NCI-H1436 treated with DMSO at 0.1 percent for 48 hours (cell line): ENCODE results near the gene KRTAP4-9.
"Not testable (repeated sequence)": the region's sequence is repeated elsewhere in the genome, so short reads cannot be mapped to it uniquely, and the experiment has no call there.

ENCODE experiments used
- DNase-seq: peaks from one replicate; lab custom pipeline; 2025; lab: John Stamatoyannopoulos, UW

The KRTAP4-9 gene

GRCh38 chr17:41105347-41105746, at the start of gene KRTAP4-9:
TSS of gene KRTAP4-9 (plus strand) at chr17:41105389. CDS start at chr17:41105389, 0 bp downstream.
- DNase-seq, result not testable (repeated sequence)

GRCh38 chr17:41057547-41057946, 47.6 kb upstream of the KRTAP4-9 start:
- DNase-seq, result no peak

- no peak for DNase-seq
These were observed 46.4 kb upstream of the KRTAP4-9 start for GRCh38 chr17:41058741-41059140.

DNA sequence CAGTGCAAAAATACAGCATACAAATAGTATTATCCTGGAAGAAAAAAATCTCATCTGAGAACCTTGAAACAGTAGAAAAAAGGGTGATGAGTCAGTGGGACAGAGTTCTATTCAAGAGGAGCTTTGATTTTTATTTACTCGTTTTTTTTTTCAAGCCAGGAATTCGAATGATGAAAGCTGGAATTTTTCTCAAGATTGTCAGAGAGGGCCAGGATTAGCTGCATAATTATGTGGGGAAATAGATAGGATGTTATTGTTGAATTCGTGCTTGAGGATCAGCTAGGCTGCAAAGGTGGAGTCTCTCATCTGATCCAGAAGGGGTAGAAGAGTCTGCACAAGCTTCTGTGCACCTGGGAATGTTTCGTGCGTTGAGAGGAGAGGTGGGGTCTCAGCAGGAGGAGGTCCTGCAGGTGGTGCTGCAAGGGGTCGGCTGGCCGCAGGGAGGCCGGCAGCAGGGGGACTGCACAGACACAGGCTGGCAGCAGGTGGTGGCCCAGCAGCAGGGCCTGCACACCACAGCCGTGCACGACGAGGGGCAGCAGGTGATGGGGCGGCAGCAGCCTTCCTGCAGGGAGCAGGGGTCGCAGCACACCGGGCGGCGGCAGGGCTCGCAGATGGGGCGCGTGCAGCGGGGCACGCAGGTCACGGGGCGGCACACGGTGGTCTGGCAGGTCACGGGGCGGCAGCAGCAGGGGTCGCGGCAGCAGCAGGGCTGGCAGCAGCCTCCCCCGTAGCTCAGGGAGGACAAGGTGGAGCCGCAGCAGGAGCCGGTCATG, 45.7 kb upstream of the KRTAP4-9 start:
- DNase-seq, result not testable (repeated sequence)

DNA sequence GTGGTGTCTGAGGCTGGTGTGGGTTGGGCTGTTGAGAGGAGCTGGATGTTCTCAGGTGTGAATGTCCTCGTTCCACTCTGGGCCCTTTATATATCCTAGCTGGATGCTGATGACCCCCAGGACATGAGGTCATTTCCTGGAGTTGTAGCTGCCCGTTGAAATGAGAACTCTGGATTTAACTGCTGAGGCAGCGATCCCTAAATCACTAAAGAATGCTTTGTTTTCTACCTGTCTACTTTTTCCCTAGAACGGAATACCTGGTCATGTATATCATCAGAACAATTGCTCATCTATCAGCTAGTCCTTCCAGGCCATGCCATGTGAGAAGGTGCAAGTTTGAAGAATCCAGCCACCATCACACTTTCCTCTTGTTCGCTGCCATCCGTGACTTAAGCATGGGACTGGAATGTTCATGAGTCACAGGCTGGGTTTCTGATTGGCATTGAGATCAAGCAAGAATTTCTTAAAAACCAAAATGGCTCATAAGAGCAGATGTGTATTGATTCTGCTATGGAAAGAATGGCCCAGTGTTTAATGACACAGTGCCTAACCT, 45.1 kb upstream of the KRTAP4-9 start, which contains the start of gene KRTAP2-3:
KRTAP2-3 (minus strand) TSS at position 63 of the 553 bp plus-strand sequence. CDS start 64 bp downstream, outside the sequence.
- no peak for DNase-seq

DNA sequence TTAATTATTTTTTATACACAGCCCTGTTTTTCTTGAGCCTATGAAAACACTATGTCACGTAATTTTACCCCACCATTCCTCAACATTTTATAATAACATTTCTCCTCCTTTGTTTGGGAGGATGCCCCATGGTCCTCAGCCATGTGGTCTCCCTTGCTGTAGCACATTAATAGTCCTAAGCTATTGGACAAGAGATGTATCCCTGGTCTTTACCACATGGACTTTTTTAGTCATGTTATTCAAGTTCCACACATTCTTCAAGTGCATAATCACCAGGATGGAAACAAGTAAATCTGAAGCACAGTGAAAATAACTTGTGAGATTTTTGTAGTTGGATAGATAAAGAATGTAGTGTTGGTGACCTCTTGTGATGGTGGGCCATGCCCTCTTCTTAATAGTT, 43.2 kb upstream of the KRTAP4-9 start:
- DNase-seq, result no peak

- DNase-seq, result no peak
These were observed 41.7 kb upstream of the KRTAP4-9 start for GRCh38 chr17:41063449-41063848.

GRCh38 chr17:41064301-41064700, 40.9 kb upstream of the KRTAP4-9 start:
- no peak for DNase-seq

DNA sequence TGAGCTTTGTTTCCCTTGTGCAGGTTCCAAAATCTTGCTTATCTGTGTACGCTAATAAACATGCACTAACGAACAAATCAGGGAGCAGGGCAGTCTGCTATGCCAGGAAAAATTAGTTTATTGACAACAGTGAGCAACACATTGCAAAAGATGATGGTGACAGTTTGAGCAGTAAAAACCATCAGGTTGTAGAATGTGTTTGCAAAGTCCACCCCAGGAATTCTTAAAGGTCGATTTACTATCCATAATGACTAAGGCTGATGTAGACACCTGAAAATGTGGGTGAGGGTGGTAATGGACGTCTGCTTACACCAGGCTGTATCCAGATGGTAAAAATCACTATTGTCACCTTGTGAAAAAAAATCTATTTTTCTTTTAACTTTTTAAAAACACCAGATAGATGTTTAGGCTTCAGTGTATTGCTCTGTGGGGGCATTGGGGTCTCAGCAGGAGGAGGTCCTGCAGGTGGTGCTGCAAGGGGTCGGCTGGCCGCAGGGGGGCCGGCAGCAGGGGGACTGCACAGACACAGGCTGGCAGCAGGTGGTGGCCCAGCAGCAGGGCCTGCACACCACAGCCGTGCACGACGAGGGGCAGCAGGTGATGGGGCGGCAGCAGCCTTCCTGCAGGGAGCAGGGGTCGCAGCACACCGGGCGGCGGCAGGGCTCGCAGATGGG, 40.0 kb upstream of the KRTAP4-9 start:
- not testable (repeated sequence) for DNase-seq

DNA sequence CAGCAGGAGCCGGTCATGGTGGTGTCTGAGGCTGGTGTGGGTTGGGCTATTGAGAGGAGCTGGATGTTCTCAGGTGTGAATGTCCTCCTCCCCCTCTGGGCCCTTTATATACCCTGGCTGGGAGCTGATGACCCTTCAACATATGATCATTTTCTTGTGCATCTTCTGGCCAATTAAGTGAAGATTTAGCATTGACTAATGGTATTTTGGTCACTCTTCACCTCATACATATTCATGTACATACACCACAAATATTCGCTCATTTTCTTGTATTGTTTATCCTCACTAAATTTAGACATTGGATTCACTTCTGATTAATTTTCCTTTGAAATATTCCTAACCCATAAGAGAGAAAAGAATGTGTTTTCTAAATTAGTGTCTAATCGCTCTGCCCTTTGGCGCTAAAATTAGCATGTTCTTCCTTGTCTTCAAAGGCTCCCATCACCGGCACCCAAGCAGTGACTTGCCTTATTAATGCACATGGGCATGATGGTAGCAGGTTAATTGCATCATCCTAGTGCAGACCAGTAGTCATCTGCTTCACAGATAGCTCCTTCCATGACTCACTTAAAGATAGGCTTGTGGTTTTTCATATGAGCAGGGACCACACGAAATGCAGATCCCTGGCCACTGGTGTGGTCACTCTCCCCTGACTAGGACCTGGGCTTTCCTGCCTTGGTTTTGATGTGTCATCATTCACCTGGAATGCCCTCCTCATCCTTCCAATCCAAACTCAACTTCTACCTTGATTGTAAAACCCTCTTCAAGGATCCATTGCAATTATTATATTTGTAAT, 39.2 kb upstream of the KRTAP4-9 start, which contains the start of gene KRTAP2-4:
KRTAP2-4 (minus strand) TSS at position 51 of the 796 bp plus-strand sequence; CDS start at position 17, 34 bp downstream.
- DNase-seq, result no peak

GRCh38 chr17:41067281-41067680, 37.9 kb upstream of the KRTAP4-9 start:
- no peak for DNase-seq

DNA sequence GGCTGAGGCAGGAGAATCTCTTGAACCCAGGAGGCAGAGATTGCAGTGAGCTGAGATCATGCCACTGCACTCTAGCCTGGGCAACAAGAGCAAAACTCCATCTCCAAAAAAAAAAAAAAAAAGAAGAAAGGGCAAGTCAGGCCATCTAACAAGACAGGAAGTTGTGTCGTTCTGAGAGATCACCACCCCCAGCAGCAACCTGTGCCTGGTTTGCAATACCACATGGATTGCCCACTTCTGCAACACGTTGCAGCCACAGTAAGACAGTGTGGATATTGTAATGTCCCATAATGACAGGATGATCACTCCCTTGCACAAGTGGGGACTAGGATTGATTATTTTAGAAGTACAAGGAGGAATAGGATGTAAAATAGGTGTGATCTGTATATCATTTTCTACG, 36.2 kb upstream of the KRTAP4-9 start:
- DNase-seq, result no peak

DNA sequence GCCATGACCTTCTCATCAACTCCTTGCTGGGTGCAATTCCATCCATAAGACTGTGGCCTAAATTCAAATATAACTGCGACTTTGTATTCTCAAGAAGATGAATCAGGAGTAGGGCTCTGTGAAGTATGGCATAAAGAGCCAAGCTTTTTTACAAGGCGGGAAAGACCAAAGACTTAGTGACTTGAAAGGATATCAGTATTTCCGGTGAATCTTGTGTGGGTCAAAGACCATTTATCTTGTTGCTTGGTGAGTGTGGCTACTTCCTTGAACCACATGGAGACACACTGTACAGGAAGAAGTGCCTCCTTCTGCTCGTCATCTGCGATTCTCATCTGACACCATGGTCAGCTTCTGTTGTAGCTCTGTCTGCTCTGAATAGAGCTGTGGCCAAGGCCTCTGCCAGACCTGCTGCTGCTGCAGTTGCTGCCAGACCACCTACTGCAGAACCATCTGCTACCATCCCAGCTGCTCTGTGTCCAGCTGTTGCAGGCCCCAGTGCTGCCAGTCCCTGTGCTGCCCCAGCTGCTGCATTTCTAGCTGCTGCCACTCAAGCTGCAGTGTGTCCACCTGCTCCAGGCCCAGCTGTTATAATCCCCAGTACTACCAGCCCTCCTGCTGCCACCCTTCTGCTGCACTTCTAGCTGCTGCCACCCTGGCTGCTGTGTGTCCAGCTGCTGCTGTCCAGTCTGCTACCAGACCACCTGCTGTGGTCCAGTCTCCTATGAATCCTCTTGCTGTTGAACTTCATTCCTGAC, 33.4 kb upstream of the KRTAP4-9 start:
- no peak for DNase-seq

DNA sequence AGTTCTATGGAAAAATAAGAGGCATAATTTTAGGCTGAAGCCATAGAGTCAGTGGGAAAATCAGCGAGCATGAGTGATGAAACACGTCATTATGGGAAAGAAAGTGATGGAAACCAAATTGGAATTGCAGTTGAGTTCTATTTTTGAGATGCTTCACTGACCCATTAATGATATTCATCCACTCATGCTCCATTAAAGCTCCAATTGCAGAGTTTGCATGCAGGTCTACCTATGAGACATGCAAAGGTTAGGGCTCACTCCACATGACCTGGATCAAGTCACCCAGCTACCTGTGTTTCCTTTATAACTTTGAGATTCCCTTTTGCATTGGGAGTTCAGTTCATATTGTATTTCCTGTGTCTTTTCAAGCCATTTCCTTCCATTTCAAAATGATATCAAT, 31.5 kb upstream of the KRTAP4-9 start:
- DNase-seq, result no peak

DNA sequence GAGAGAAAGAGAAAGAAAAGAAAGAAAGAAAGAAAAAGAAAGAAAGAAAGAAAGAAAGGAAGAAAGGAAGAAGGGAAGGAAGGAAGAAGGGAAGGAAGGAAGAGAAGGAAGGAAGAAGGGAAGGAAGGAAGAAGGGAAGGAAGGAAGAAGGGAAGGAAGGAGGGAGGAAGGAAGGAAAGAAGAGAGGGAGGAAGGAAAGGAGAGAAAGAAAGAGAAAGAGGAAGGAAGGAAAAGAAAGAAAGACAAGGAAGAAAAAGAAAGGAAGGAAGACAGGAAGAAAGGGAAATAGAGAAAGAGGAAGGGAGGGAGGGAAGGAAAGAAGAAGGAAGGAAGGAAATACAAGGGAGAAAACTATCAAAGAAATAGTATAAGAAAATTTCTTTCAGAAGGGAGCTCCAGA, 28.4 kb upstream of the KRTAP4-9 start:
- no peak for DNase-seq

GRCh38 chr17:41082626-41083025, 22.6 kb upstream of the KRTAP4-9 start:
- DNase-seq, result no peak

- DNase-seq, result not testable (repeated sequence)
These were observed 21.8 kb upstream of the KRTAP4-9 start for GRCh38 chr17:41083427-41083826.

DNA sequence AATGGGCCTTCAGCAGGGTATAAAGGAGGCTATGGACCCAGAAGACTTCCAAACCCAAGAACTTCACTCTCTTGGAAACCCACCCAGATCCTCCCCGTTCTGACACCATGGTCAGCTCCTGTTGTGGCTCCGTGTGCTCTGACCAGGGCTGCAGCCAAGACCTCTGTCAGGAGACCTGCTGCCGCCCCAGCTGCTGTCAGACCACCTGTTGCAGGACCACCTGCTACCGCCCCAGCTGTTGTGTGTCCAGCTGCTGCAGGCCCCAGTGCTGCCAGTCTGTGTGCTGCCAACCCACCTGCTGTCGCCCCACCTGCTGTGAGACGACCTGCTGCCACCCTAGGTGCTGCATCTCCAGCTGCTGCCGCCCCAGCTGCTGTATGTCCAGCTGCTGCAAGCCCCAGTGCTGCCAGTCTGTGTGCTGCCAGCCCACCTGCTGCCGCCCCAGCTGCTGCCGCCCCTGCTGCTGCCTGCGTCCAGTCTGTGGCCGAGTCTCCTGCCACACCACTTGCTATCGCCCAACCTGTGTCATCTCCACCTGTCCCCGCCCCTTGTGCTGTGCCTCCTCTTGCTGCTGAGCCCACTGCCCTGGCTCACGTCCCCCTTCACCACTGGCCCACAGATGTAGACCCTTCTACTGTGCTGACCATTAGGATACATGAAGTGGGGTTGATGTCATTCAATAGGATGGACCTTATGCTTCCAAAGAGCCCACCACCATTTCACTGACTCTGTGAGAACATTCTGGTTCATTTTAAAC, 20.9 kb upstream of the KRTAP4-9 start, which contains the start of gene KRTAP4-7:
KRTAP4-7 (plus strand) TSS at position 51 of the 757 bp plus-strand sequence; CDS start at position 108, 57 bp downstream.
- DNase-seq, result not testable (repeated sequence)

- not testable (repeated sequence) for DNase-seq
These were observed 16.3 kb upstream of the KRTAP4-9 start for GRCh38 chr17:41088760-41089352.

- DNase-seq, result no peak
These were observed 9.1 kb upstream of the KRTAP4-9 start for GRCh38 chr17:41096055-41096454.
